Head of caudate nucleus (tissue), 42 donors: ENCODE results near the gene GID8.

Source experiments
- DNase-seq, 42 donors: peaks; one replicate each; pipeline versions ENCODE4 v3.0.0 to v3.0.0-alpha.2; 2020 to 2021; ENCODE audit warnings: mixed read lengths in 7 of 42
- intact Hi-C: fragments of 100-400 bp; cut with DNase I; formaldehyde crosslinking; loops from one replicate; pipeline ENCODE4 v1.15.0; 2022

GID8 gene

DNA sequence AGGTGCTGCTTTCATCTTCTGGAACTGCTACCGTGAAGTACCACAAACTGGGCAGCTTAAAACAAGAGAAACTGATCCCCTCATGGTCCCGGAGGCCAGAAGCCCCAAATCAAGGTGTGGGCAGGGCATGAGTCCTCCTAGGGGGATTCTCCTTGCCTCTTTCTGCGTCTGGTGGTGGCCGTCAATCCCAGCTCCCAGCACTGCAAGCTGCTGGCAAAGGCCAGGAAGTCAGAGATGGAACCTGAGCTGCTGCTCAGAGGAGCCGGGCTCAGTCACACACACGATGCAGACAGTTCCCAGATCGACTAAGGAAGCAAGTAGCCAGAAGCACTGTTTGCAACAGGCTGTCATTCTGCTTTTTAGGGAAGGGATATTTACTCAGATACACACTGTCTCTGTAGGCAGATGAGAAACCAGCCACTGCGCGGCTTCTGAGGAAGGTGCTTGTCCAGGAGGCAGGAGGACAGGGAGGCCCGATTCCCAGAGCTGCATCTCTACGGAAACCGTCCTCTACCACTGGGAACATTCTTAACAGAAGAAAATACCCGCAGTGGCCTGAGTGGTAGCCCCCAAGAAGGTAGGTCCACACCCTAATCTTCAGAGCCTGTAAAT is 53.4 kb downstream of the GID8 start:
- DNase-seq = no peak
- intact Hi-C loops = no loop called here

GRCh38 chr20:62991863-62992262 is 53.9 kb downstream of the GID8 start:
- intact Hi-C loops = no loop called here
- no peak for DNase-seq

DNA sequence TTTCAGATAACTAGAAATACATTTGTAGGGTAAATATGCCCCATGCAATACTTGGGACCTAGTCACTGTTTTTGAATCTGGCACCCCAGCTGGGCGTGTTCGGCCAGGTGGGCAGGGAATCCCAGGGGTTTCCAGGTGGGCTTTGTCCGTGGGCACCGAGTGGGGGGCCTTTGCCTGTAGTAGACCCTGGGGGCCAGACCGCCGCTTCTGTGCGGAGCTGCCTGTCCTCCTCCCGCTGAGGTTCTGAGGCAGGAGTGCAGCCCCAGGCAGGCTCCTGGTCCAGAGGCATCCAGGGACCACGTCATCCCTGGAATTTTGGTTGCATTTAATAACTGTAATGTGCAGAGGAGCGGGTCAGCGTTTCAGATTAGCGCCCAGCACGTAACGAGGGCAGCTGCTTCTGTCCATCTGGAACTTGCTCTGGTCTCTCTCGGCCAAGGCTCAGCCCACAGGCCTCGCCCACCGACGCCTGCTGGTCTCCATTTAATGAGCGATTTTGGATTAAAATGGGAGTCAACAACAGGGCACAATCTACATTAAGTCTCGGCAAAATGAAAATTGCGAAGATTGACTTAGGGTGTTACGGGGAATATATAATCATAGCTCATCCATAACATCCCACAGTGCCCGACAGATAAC is 56.0 kb downstream of the GID8 start:
- DNase-seq = no peak
- intact Hi-C loops = no loop called here

DNA sequence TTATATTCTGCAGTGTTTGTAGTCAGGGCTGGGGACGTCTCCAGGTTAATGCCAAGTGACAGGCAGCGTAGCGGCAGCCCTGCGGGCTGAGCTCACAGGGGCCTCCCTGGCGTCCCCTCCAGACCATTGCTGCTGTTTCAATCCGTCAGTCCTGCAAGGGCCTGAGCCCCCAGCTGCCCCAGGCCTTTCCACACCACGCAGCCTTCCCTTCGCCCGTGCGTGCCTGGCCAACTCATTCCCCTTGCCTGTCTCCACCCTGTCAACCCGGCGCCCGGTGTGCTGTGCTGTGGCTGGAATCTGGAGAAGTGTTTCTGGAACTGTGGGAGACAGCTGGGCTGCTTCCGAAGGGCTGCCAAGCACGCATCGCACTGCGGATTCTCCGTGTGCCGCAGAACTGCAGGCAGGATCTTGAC is 56.9 kb downstream of the GID8 start:
- no peak for DNase-seq
- intact Hi-C loops = no loop called here

DNA sequence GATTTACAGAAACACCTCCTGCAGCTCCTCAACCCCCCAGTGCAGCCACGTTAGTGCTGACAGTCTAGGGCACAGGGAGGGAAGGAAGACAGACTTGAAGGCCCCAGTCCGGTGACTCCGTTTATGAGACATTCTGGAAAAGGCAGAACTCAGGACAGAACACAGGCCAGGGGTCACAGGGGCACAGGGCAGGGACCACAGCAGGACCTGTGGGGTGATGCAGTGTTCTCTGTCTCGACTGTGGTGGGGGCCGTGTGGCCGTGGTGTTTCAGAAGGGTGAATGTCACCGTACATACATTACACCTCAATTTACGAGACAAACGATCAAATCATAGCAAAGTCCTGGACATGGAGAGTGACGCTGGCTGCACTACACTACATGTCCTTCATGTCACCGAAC is 57.5 kb downstream of the GID8 start:
- DNase-seq = no peak
- intact Hi-C loops = no loop called here

DNA sequence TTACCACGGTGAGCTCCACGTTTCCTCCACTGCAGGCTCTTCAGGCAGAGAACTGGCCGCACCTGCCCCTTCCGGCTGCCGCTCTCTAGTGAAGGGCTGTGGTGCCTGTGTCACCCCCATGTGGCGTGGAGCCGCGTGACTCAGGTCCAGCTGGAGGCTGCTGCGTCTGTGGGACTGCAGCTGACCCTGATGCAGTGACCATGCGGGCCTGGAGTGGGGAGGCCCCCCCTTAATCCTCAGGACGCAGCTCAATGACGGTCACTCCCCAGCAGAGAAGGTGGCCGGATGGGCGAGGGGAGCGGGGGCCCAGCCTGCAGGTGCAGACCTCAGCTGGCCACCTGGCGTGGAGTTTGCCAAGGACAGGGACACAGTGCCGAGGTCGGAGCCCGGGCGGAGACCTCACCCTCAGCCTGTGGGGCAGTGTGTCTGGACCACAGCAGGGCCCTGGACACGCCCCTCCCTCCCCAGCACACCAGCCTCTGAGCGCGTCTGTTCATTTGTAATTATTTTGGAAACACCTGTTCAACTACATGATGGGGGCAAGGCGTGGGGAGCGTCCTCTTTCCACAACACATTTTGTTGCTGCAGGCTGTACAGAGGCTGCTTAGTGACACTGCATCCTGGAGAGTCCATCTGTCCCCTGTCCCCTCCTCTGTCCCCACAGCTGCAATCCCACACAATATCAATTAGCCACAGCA is 58.1 kb downstream of the GID8 start:
- intact Hi-C loops = no loop called here
- no peak for DNase-seq

DNA sequence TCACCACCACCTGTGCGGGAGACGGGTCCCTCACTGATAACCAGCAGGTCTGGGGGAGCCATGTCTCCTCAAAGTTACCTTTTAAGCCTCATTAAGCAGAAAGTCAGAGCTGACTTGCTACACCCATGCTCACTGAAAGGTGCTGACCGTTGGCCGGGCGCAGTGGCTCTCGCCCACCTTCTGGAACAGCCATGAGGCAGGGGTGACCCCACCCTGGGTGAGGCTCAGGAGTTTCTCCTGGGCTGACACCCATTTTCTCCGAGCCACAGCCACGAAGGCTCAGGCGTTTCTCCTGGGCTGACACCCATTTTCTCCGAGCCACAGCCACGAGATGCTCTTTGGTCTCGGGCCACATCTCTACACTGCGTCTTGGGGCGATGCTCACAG is 58.6 kb downstream of the GID8 start:
- DNase-seq = no peak
- intact Hi-C loops = no loop called here

DNA sequence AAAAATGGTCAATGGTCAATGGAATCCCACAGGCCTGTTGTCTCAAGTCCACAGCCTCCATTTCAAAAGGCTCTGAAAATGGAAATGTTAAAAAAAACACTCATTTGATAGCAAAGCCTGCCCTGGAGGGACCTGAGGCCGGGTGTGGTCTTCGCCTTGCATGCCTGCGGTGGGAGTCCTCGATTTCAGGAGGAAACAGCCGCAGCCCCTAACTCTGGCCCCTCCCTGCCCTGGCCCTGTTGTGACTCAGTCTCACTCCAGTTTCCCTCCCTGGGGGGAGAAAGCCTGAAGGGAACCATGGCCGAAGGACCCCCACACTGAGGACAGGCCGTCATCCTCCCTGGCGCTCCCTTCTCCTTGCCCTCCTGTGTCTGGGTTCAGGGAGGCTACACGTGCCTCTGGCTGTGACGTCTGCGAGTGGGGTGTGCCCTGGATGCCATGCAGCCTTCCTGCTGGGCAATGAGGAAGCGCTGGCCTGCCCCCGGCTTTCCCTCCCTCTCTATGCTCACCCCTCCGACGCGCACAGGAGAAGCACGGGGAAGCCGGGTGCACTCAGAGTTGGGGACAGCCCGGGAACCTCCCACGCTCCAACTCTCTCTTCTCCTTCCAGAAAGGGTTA is 59.6 kb downstream of the GID8 start:
- intact Hi-C loops = no loop called here
- DNase-seq = no peak
